ENCODE results near the gene PROB1. TPM values are rescaled to one million over a fixed set of nuclear protein-coding genes. Genes with fewer than 3 reads are reported as not detected.
"Not testable (repeated sequence)": the region's sequence is repeated elsewhere in the genome, so short reads cannot be mapped to it uniquely, and the experiment has no call there.

PROB1 gene
- total and polyA plus RNA-seq, 2 experiments from 2014 or later, result 15.2 to 42.5 TPM

- no peak overlapping the region for H3K4me3 ChIP-seq
- peaks cover 29% of the 10 kb centered on the region for H3K4me1 ChIP-seq (ENCODE audit: low read depth)
- no peak for TF ChIP-seq CTCF (IDR thresholded peaks at IDR 0.05; ENCODE audit: low read depth, low read length)
- no peaks in the 10 kb centered on the region for H3K36me3 ChIP-seq
- no peaks in the 10 kb centered on the region for H3K27me3 ChIP-seq
- DNase-seq (ENCODE audit: low read depth in 1 of 2, low spot score in 1 of 2), result no peak
- no peaks in the 10 kb centered on the region for H3K9me3 ChIP-seq (ENCODE audit: low read depth)
- peak overlapping the region; percentile 67 for H3K27ac ChIP-seq
Measured at GRCh38 chr5:139410993-139411828, 16.3 kb upstream of the PROB1 start.

- Histone ChIP-seq H3K27me3 (no peaks in the 10 kb centered on the region), H3K4me1 (ENCODE audit: low read depth) (peaks cover 20% of the 10 kb centered on the region), H3K9me3 (ENCODE audit: low read depth) (no peaks in the 10 kb centered on the region), H3K36me3 (no peaks in the 10 kb centered on the region), H3K27ac (peak overlapping the region; percentile 67), H3K4me3 (no peak overlapping the region)
- DNase-seq (ENCODE audit: low read depth in 1 of 2, low spot score in 1 of 2), result no peak
- TF ChIP-seq CTCF (IDR thresholded peaks at IDR 0.05; ENCODE audit: low read depth, low read length), result no peak
Measured at GRCh38 chr5:139410121-139410992, 15.5 kb upstream of the PROB1 start.

- not testable (repeated sequence) for H3K27ac ChIP-seq; H3K36me3 ChIP-seq; DNase-seq (ENCODE audit: low read depth in 1 of 2, low spot score in 1 of 2); H3K27me3 ChIP-seq; H3K4me3 ChIP-seq; H3K9me3 ChIP-seq (ENCODE audit: low read depth)
- H3K4me1 ChIP-seq (ENCODE audit: low read depth), result peaks cover 14% of the 10 kb centered on the region
Measured at GRCh38 chr5:139409116-139409515, 14.2 kb upstream of the PROB1 start.

- Histone ChIP-seq H3K4me1 (ENCODE audit: low read depth) (peaks cover 10% of the 10 kb centered on the region), H3K9me3 (ENCODE audit: low read depth) (no peaks in the 10 kb centered on the region), H3K4me3 (no peak overlapping the region), H3K27me3 (no peaks in the 10 kb centered on the region), H3K36me3 (no peaks in the 10 kb centered on the region), H3K27ac (no peak overlapping the region)
- no peak for DNase-seq (ENCODE audit: low read depth in 1 of 2, low spot score in 1 of 2)
- no peak for TF ChIP-seq CTCF (IDR thresholded peaks at IDR 0.05; ENCODE audit: low read depth, low read length)
Measured at GRCh38 chr5:139408191-139408590, 13.3 kb upstream of the PROB1 start.

GRCh38 chr5:139407517-139407916 is 12.6 kb upstream of the PROB1 start:
- no peak for TF ChIP-seq CTCF (IDR thresholded peaks at IDR 0.05; ENCODE audit: low read depth, low read length)
- H3K36me3 ChIP-seq, result no peaks in the 10 kb centered on the region
- no peak for DNase-seq (ENCODE audit: low read depth in 1 of 2, low spot score in 1 of 2)
- H3K4me1 ChIP-seq (ENCODE audit: low read depth), result peaks cover 10% of the 10 kb centered on the region
- H3K27ac ChIP-seq, result no peak overlapping the region
- no peaks in the 10 kb centered on the region for H3K9me3 ChIP-seq (ENCODE audit: low read depth)
- H3K27me3 ChIP-seq, result no peaks in the 10 kb centered on the region
- no peak overlapping the region for H3K4me3 ChIP-seq

- no peak overlapping the region for H3K27ac ChIP-seq
- H3K36me3 ChIP-seq, result no peaks in the 10 kb centered on the region
- peaks cover 10% of the 10 kb centered on the region for H3K4me1 ChIP-seq (ENCODE audit: low read depth)
- no peak overlapping the region for H3K4me3 ChIP-seq
- DNase-seq (ENCODE audit: low read depth in 1 of 2, low spot score in 1 of 2), result no peak
- no peak for TF ChIP-seq CTCF (IDR thresholded peaks at IDR 0.05; ENCODE audit: low read depth, low read length)
- no peaks in the 10 kb centered on the region for H3K9me3 ChIP-seq (ENCODE audit: low read depth)
- no peaks in the 10 kb centered on the region for H3K27me3 ChIP-seq
Measured at GRCh38 chr5:139406963-139407362, 12.1 kb upstream of the PROB1 start.
